HL-60 (cell line): ENCODE measurements around the gene C20orf173.
"Not testable (repeated sequence)": the region's sequence is repeated elsewhere in the genome, so short reads cannot be mapped to it uniquely, and the experiment has no call there.

ENCODE experiments used
- POLR2AphosphoS5 ChIP-seq: IDR thresholded peaks from 2 replicates; pipeline ENCODE4 v1.6.1; 2012; ENCODE audit warnings: low read depth
- TF ChIP-seq, protein P1 (sequence below): IDR thresholded peaks from one replicate; pipeline ENCODE4 v1.5.1; 2011; ENCODE audit warnings: low read length, control low read depth, inconsistent platforms; ENCODE audit not compliant: insufficient read depth
- TF ChIP-seq, protein P2 (sequence below): IDR thresholded peaks from 2 replicates; pipeline ENCODE4 v1.6.1; 2012; ENCODE audit warnings: low read depth; ENCODE audit not compliant: insufficient replicate concordance

DNA sequence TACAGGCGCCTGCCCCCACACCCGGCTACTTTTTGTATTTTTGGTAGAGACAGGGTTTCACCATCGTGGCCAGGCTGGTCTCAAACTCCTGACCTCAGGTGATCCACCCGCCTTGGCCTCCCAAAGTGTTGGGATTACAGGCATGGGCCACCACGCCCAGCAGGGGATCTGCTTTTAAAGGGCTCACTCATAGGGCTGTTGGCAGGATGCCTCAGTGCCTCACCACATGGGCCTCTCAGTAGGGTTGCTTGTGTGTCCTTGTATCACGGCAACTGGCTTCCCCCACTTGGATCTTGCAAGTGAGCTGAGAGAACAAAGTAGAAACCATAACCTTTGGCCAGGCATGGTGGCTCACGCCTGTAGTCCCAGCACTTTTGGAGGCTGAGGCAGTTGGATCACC lies 15.5 kb upstream of the C20orf173 start:
- TF ChIP-seq, protein P1, sequence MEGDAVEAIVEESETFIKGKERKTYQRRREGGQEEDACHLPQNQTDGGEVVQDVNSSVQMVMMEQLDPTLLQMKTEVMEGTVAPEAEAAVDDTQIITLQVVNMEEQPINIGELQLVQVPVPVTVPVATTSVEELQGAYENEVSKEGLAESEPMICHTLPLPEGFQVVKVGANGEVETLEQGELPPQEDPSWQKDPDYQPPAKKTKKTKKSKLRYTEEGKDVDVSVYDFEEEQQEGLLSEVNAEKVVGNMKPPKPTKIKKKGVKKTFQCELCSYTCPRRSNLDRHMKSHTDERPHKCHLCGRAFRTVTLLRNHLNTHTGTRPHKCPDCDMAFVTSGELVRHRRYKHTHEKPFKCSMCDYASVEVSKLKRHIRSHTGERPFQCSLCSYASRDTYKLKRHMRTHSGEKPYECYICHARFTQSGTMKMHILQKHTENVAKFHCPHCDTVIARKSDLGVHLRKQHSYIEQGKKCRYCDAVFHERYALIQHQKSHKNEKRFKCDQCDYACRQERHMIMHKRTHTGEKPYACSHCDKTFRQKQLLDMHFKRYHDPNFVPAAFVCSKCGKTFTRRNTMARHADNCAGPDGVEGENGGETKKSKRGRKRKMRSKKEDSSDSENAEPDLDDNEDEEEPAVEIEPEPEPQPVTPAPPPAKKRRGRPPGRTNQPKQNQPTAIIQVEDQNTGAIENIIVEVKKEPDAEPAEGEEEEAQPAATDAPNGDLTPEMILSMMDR, result not testable (repeated sequence)
- TF ChIP-seq POLR2AphosphoS5, result not testable (repeated sequence)
- TF ChIP-seq, protein P2, sequence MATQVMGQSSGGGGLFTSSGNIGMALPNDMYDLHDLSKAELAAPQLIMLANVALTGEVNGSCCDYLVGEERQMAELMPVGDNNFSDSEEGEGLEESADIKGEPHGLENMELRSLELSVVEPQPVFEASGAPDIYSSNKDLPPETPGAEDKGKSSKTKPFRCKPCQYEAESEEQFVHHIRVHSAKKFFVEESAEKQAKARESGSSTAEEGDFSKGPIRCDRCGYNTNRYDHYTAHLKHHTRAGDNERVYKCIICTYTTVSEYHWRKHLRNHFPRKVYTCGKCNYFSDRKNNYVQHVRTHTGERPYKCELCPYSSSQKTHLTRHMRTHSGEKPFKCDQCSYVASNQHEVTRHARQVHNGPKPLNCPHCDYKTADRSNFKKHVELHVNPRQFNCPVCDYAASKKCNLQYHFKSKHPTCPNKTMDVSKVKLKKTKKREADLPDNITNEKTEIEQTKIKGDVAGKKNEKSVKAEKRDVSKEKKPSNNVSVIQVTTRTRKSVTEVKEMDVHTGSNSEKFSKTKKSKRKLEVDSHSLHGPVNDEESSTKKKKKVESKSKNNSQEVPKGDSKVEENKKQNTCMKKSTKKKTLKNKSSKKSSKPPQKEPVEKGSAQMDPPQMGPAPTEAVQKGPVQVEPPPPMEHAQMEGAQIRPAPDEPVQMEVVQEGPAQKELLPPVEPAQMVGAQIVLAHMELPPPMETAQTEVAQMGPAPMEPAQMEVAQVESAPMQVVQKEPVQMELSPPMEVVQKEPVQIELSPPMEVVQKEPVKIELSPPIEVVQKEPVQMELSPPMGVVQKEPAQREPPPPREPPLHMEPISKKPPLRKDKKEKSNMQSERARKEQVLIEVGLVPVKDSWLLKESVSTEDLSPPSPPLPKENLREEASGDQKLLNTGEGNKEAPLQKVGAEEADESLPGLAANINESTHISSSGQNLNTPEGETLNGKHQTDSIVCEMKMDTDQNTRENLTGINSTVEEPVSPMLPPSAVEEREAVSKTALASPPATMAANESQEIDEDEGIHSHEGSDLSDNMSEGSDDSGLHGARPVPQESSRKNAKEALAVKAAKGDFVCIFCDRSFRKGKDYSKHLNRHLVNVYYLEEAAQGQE, result not testable (repeated sequence)
